Posterior vena cava (tissue), 2 donors: ENCODE measurements around the gene IRAK1. TPM values are rescaled to one million over a fixed set of nuclear protein-coding genes. Genes with fewer than 3 reads are reported as not detected.

Experiments used
- DNase-seq: peaks from one replicate; pipeline ENCODE4 v3.0.0-alpha.2; 2020; ENCODE audit warnings: low spot score
- intact Hi-C, 2 donors: fragments of 100-400 bp; cut with DNase I; formaldehyde crosslinking; loops; one replicate each; pipeline versions ENCODE4 v1.14.1 to v1.14.2; 2022 to 2023
- microRNA-seq, 2 donors: library from miRNA; unstranded; fragments of <30 nt; microRNA quantifications; one replicate each; pipeline ENCODE4 v1.2.0, GENCODE V29; 2020 to 2021; ENCODE audit warnings: borderline microRNAs expressed in 2 of 2
- total RNA-seq, 2 donors: library from RNA; stranded (reverse); fragmentation: NEBNext Ultra II Directional; extraction: Animal tissue kit (Norgen Biotek cat#: 25700); gene quantifications; one replicate each; pipeline ENCODE4 v1.2.1, GENCODE V29; 2021
- donor health status: DM: yes; HTN: yes; CAD: no.
- donor health status: DM: yes; HTN: yes; CAD: no.

Gene IRAK1
- total RNA-seq, 2 donors from 2014 or later, result 88.2 to 114 TPM

DNA sequence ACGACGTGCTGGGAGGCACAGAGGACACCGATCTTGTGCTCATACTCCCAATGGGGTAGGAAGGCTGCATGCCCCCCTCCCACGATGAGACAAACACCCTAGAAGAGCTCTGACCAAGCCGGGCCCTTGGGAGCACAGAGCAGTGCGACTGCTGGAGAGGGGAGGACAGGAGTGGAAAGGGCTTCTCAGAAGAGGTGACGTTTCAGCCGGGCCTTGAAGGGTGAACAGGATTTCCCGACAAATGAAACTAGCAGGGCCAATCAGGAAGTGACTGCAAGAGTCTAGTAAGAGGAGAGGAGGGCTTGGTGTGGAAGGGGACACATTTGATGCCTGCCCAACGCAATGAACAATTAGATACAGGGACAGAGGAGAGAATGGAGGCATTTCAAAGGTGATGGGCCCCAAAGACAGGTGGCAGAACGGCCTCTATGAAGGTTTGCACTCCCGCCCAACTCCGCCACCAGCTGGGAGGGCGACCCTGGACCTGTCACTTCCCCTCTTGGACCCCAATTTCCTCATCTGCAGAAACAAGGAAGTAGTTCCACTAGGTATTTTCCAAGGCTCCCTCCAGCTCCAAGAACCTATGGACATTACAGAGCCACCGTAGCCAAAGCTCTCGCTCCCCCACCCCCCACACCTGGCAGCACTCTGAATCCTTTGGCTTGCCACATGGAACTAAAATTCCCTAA, 52.0 kb downstream of the IRAK1 start:
- no peak for DNase-seq
- intact Hi-C loops, result no loop called here

DNA sequence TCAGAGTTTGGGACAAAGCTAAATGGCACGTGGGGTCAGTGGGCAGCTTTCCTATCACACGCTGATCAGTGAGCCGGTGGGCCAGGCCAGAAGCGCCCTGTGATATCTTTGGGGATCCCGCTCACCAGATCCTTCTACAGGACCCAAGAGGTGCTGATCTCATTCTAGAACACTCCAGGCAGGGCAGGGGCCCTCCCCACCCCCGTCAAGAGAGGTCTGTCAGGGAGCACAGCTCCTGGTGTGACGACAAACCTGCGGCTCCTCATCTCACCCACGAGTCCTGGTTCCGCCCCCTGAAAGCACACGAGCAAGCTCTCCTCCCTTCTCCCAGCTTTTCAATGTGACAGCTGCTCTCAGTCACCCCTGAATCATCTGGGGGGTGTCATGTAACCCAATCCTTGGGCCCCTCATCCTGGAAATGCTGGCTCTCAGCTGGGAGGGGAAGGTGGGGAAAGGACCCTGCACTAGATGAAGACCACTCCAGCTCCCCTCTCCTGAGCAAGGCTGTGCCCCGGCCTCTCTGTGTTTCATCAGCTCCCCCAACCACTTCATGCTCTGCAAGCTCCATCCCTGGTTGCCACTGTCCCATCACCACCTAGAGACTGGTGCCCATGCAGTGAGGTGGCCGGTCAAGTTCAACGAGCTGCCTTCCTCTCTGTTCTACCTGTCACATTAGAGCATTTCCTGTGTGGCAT, 52.7 kb downstream of the IRAK1 start:
- DNase-seq, result no peak
- intact Hi-C loops, result no loop called here

DNA sequence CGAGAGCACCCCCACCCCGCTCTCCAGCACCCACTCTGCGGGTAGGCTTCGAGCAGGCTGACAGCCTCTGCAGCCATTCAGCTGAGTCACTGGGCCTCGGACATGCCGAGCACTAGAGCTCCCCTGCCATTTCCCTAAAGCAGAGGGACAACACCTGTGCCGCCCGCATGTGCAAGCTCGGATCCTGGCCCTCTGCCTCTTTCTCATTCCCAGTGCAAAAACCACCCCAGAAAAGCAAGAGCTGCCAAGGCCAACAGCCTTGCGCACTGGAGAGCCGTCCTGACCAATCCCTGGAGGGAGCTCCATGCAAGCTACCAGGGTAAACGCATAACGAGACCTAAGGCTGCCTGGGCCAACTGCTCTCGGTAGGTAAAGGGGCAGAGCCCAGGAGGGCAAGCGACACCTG, 53.4 kb downstream of the IRAK1 start:
- DNase-seq, result no peak
- intact Hi-C loops, result no loop called here

DNA sequence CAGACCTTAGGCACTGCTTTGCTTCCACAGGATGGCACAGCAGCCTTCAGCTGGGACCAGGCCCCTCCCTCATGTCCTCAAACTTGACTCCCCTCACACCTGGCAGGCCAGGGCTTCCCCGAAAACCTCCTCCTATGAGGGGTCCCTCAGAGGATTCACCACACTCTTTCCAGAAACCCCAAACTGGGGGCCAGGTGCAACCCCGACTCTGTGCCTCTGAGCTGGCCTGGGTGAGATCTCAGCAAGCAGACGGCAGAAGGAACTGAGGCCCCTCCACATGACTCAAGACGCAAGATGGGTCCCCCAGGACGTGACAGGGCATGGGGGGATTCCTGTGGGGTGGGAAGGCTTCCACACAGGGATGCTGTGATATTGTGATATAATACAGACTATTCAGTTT, 54.3 kb downstream of the IRAK1 start:
- intact Hi-C loops, result no loop called here
- DNase-seq, result no peak

DNA sequence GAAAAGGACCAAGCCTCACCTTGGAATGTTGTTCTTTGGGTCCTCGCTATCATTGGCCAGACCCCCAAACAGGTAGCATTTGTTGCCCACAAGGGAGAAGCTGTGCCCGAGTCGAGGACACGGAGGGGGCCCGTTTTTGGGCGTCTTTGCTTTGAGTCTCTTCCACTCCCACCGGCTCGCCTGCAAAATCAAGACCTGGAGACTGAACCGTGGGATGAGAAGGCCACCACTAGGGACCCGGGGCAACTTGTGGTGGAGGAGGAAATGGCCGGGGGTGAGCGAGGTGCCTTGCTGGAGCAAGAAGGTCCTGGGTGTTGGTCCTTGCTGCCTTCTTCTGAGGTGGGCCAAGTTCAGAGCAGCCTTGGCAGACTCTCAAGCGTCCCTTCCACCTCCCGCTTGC, 55.6 kb downstream of the IRAK1 start:
- DNase-seq, result no peak
- intact Hi-C loops, result no loop called here

DNA sequence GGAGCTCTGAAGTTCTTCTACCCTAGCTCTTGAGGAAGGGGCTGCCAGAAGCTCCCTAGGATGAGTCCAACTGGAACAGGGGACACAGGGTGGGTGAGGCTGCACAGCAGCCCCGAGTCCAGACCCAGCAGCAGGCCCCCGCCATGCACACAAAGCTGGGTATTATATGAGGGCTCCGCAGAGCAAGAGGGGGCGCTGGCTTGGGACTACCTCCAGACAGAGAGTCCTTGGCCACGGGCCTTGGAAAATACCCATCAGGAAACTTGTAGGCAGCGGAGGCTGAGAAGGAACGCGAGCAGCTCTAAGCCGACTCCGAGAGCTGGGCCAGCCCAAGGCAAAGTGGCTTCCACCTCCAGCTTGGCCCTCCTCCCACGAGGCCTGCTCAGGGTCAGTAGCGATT, 56.2 kb downstream of the IRAK1 start:
- DNase-seq, result no peak
- intact Hi-C loops, result no loop called here

DNA sequence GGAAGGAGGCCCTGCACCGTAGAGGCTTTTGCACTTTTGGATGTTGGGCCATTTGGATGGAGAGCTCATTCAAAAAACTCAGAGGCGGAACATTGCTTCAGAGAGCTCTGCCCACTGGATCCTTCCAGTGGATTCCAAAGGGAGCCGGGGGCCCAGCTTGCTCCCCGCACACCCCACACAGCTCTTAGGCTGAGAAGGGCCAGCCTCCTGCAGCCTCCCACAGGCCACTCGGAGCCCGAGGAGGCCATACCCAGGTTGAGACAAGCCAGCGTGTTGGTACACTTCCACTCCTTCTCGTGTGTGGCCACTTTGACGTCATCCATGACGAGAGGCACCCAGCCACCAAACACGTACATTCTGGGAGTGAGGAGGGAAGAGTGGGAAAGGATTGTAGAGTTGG, 58.4 kb downstream of the IRAK1 start:
- intact Hi-C loops, result no loop called here
- DNase-seq, result no peak

DNA sequence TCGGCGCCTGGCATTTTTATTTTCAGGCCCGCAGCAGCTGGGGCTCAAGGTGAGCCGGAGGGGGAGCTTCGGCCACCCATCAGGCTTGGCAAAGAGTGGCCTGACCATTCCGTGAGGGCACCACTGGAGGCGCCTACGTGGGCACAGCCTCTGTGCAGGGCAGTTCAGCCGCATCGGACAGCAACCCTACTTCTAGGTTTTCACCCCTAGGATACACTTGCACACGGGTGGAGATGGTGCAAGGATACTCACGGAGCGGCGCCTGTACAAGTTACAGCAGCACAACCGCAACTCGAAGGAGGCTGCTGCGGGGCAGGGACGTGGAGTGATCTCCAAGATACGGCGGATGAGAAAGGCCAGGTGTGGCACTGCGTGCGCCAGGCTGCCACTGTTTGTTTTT, 58.9 kb downstream of the IRAK1 start:
- no peak for DNase-seq
- intact Hi-C loops, result no loop called here

Small RNAs within 50 kb of the gene (microRNA-seq; reads per million reads assigned to microRNA genes)
- gene MIR3202-1 (0 reads per million in 2 donors), gene MIR3202-2 (0 reads per million in 2 donors), gene MIR718 (0 reads per million in 2 donors)

Other genes with a start within 250 kb of the IRAK1 start
- 1 to 10 TPM; 5.4 to 9.8 TPM for gene SRPK3, start 238.9 kb downstream of the IRAK1 start, total RNA-seq
- gene IDH3G, start 225.5 kb downstream of the IRAK1 start, total RNA-seq, result 10 to 100 TPM; 43.9 to 44.1 TPM
- gene SSR4, start 225.2 kb downstream of the IRAK1 start, total RNA-seq, result 100 to 1,000 TPM; 164 to 225 TPM
- gene PDZD4, start 189.4 kb downstream of the IRAK1 start, total RNA-seq, result 10 to 100 TPM; 21.0 to 22.9 TPM
- gene L1CAM, start 133.7 kb downstream of the IRAK1 start, total RNA-seq, result 1 to 10 TPM; 3.8 to 4.4 TPM
- gene AVPR2, start 115.2 kb downstream of the IRAK1 start, total RNA-seq, result 1 to 10 TPM; 1.4 to 2.0 TPM
- gene ARHGAP4, start 93.6 kb downstream of the IRAK1 start, total RNA-seq, result 10 to 100 TPM; 36.3 to 47.1 TPM
- gene NAA10, start 84.9 kb downstream of the IRAK1 start, total RNA-seq, result 10 to 100 TPM; 69.4 to 75.4 TPM
- 10 to 100 TPM; 11.4 to 17.6 TPM for gene RENBP, start 75.3 kb downstream of the IRAK1 start, total RNA-seq
- gene HCFC1, start 48.1 kb downstream of the IRAK1 start, total RNA-seq, result 10 to 100 TPM; 36.9 to 44.6 TPM
- gene TMEM187, start 47.1 kb downstream of the IRAK1 start, total RNA-seq, result 1 to 10 TPM; 6.9 to 9.3 TPM
- gene MECP2, start 77.8 kb upstream of the IRAK1 start, total RNA-seq, result 10 to 100 TPM; 53.6 to 55.0 TPM
- not detected for gene OPN1LW, start 124.3 kb upstream of the IRAK1 start, total RNA-seq
- not detected for gene OPN1MW, start 162.7 kb upstream of the IRAK1 start, total RNA-seq
- not detected for gene OPN1MW2, start 199.9 kb upstream of the IRAK1 start, total RNA-seq
- not detected for gene OPN1MW3, start 237.7 kb upstream of the IRAK1 start, total RNA-seq